ENCODE data around the gene SETD2. TPM values are rescaled to one million over a fixed set of nuclear protein-coding genes. Genes with fewer than 3 reads are reported as not detected.

Gene SETD2
- total and polyA plus RNA-seq, 2 of the 8 experiments (the other 6 are each of a cell fraction or from before 2014, with no cell fraction given) = 15.7 to 46.3 TPM

- TF ChIP-seq KDM5A (IDR thresholded peaks at IDR 0.05; ENCODE audit: low read length) = no peak
- 0 out of 2 replicates have a peak, but pooled peaks have one; percentile 23 for TF ChIP-seq EGR1 (IDR thresholded peaks at IDR 0.05; ENCODE audit: borderline replicate concordance, low read depth, low read length)
- no peak for TF ChIP-seq ATF2 (IDR thresholded peaks at IDR 0.05; ENCODE audit: low read length)
- no peak for TF ChIP-seq CTBP2 (IDR thresholded peaks at IDR 0.05; ENCODE audit: borderline replicate concordance, insufficient read depth, insufficient read length, low read length)
- no peak for TF ChIP-seq CBX5 (IDR thresholded peaks at IDR 0.05; ENCODE audit: low read depth, low read length)
- no peak for TF ChIP-seq NRF1 (IDR thresholded peaks at IDR 0.05; ENCODE audit: low read depth, low read length)
- no peak for TF ChIP-seq EP300 (IDR thresholded peaks at IDR 0.05; ENCODE audit: borderline replicate concordance in 1 of 2, low read depth in 2 of 2, low read length in 2 of 2)
- TF ChIP-seq RBBP5 (IDR thresholded peaks at IDR 0.05; ENCODE audit: borderline replicate concordance, low read depth, low read length) = peak; percentile 60; the same call in 1 of the 2 replicates
- peak; percentile 10; the same call in 1 of the 2 replicates for TF ChIP-seq CREB1 (IDR thresholded peaks at IDR 0.05)
- TF ChIP-seq BCL11A (IDR thresholded peaks at IDR 0.05; ENCODE audit: low read depth in 2 of 2, low read length in 2 of 2) = no peak
- no peak for TF ChIP-seq SUZ12 (IDR thresholded peaks at IDR 0.05; ENCODE audit: low read length)
- TF ChIP-seq USF2 (IDR thresholded peaks at IDR 0.05; ENCODE audit: low read length) = no peak
- TF ChIP-seq SIN3A (conservative IDR thresholded peaks at IDR 0.05 in 1 of 2, IDR thresholded peaks at IDR 0.05 in 1 of 2; ENCODE audit: low read depth in 1 of 2, low read length in 2 of 2) = no peak
- no peak for TF ChIP-seq JUN (IDR thresholded peaks at IDR 0.05; ENCODE audit: low read depth, low read length)
- no peak for TF ChIP-seq RXRA (IDR thresholded peaks at IDR 0.05; ENCODE audit: insufficient read depth, low read depth, low read length)
- TF ChIP-seq RNF2 (IDR thresholded peaks at IDR 0.05; ENCODE audit: borderline replicate concordance, low read depth, low read length, missing control alignments, poor library complexity, severe bottlenecking) = no peak
- no peak for TF ChIP-seq POU5F1 (IDR thresholded peaks at IDR 0.05; ENCODE audit: low read depth, low read length)
- no peak for TF ChIP-seq BRCA1 (IDR thresholded peaks at IDR 0.05; ENCODE audit: low read depth, low read length)
- no peak for TF ChIP-seq GTF2F1 (IDR thresholded peaks at IDR 0.05; ENCODE audit: borderline replicate concordance, low read depth, low read length)
- no peak for TF ChIP-seq CHD2 (IDR thresholded peaks at IDR 0.05; ENCODE audit: low read length)
Observed at GRCh38 chr3:47009225-47010110, 154.4 kb downstream of the SETD2 start (continued).

Data from H1 (cell line).